Gastroesophageal sphincter (tissue), 3 donors: ENCODE results near the gene PPP2R3C.

Experiments
- EP300 ChIP-seq: sonication (generic); formaldehyde crosslinking; IDR thresholded peaks from one replicate; pipeline ENCODE4 v1.6.1; 2017; ENCODE audit warnings: antibody characterized with exemption, mild to moderate bottlenecking
- POLR2A ChIP-seq, 2 donors: fragments of 450-650 bp; IDR thresholded peaks; one replicate each; pipeline ENCODE4 v1.6.1; 2017; ENCODE audit warnings: antibody characterized with exemption in 2 of 2, mild to moderate bottlenecking in 2 of 2, moderate library complexity in 1 of 2
- POLR2AphosphoS5 ChIP-seq: sonication (generic); formaldehyde crosslinking; IDR thresholded peaks from one replicate; pipeline ENCODE4 v1.6.1; 2017; ENCODE audit warnings: antibody characterized with exemption
- TF ChIP-seq, protein P1 (sequence below), 4 experiments: fragments of 200-600 bp in 2 of 4; fragments of 450-650 bp in 2 of 4; sonication (generic) in 1 of 4; IDR thresholded peaks; one replicate each; pipeline ENCODE4 v1.5.1; 2017 to 2019; ENCODE audit warnings: antibody characterized with exemption in 4 of 4, mild to moderate bottlenecking in 2 of 4, moderate library complexity in 2 of 4

- TF ChIP-seq, protein P1, sequence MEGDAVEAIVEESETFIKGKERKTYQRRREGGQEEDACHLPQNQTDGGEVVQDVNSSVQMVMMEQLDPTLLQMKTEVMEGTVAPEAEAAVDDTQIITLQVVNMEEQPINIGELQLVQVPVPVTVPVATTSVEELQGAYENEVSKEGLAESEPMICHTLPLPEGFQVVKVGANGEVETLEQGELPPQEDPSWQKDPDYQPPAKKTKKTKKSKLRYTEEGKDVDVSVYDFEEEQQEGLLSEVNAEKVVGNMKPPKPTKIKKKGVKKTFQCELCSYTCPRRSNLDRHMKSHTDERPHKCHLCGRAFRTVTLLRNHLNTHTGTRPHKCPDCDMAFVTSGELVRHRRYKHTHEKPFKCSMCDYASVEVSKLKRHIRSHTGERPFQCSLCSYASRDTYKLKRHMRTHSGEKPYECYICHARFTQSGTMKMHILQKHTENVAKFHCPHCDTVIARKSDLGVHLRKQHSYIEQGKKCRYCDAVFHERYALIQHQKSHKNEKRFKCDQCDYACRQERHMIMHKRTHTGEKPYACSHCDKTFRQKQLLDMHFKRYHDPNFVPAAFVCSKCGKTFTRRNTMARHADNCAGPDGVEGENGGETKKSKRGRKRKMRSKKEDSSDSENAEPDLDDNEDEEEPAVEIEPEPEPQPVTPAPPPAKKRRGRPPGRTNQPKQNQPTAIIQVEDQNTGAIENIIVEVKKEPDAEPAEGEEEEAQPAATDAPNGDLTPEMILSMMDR (IDR thresholded peaks at IDR 0.05): no peak
- no peak for TF ChIP-seq POLR2AphosphoS5
- TF ChIP-seq POLR2A (IDR thresholded peaks at IDR 0.05): no peak
- TF ChIP-seq EP300: no peak
Observed at GRCh38 chr14:35107866-35108265, 13.9 kb downstream of the PPP2R3C start.
